IPS-15b (cell line): ENCODE results near the gene LIN28A.

Source experiments
- H3K27me3 ChIP-seq: one replicate; pipeline ENCODE4 v1.6.1; 2013; ENCODE audit warnings: low read length; ENCODE audit not compliant: control insufficient read depth, insufficient read depth
- H3K36me3 ChIP-seq: one replicate; pipeline ENCODE4 v1.6.1; 2013; ENCODE audit warnings: low read length; ENCODE audit not compliant: control insufficient read depth, insufficient read depth
- H3K4me1 ChIP-seq: one replicate; pipeline ENCODE4 v1.6.1; 2013; ENCODE audit warnings: mild to moderate bottlenecking, low read length; ENCODE audit not compliant: control insufficient read depth, insufficient read depth
- H3K4me3 ChIP-seq: one replicate; pipeline ENCODE4 v1.5.1; 2013; ENCODE audit warnings: low read depth, low read length
- H3K9ac ChIP-seq: one replicate; pipeline ENCODE4 v1.6.1; 2013; ENCODE audit warnings: low read depth, mild to moderate bottlenecking, low read length
- H3K9me3 ChIP-seq: one replicate; pipeline ENCODE4 v1.6.1; 2013; ENCODE audit warnings: mild to moderate bottlenecking, low read length; ENCODE audit not compliant: control insufficient read depth, insufficient read depth

The LIN28A gene

GRCh38 chr1:26391450-26391849 is 19.2 kb upstream of the LIN28A start:
- H3K9ac ChIP-seq = no peak overlapping the region
- no peaks in the 10 kb centered on the region for H3K9me3 ChIP-seq
- H3K27me3 ChIP-seq = no peaks in the 10 kb centered on the region
- H3K4me3 ChIP-seq = no peak overlapping the region
- H3K4me1 ChIP-seq = peaks cover 7% of the 10 kb centered on the region
- H3K36me3 ChIP-seq = no peaks in the 10 kb centered on the region

DNA sequence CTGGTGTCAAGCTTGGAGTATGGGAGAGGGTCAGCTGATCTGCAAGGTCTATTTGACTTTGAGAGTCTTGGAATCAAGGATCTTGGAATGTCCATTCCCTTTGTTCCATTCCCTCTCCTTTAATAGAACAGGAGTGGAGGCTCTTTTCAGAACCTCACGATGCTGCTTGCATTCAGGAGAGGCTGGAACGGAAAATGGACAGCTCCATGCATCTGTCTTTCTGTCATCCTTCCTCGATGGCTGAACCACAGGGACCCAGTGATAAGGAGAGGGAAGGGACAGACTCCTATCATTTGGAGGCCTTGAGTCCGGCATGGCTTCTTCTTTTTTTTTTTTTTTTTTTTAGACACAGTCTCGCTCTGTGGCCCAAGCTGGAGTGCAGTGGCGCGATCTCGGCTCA is 14.9 kb upstream of the LIN28A start:
- H3K4me1 ChIP-seq = peaks cover 7% of the 10 kb centered on the region
- H3K9ac ChIP-seq = no peak overlapping the region
- no peaks in the 10 kb centered on the region for H3K9me3 ChIP-seq
- H3K27me3 ChIP-seq = no peaks in the 10 kb centered on the region
- H3K36me3 ChIP-seq = no peaks in the 10 kb centered on the region
- no peak overlapping the region for H3K4me3 ChIP-seq

DNA sequence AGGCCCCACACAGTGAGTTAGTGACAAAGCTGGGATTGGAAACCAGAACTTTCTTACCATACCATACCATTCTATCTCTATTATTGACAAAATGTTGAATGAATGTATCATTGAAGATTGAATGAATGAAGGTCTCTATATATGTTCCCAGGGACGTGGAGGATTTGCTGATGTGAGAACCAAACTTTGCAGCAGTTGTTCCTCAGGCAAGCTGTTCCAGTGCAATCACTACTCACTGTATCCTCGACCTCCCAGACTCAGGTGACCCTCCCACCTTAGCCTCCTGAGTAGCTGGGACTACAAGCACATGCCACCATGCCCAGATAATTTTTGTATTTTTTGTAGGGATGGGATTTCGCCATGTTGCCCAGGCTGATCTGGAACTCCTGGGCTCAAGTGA is 11.6 kb upstream of the LIN28A start:
- Histone ChIP-seq H3K27me3 (no peaks in the 10 kb centered on the region), H3K4me3 (no peak overlapping the region), H3K9ac (no peak overlapping the region), H3K4me1 (no peaks in the 10 kb centered on the region), H3K36me3 (no peaks in the 10 kb centered on the region), H3K9me3 (no peaks in the 10 kb centered on the region)

- Histone ChIP-seq H3K9me3 (no peaks in the 10 kb centered on the region), H3K4me1 (no peaks in the 10 kb centered on the region), H3K36me3 (no peaks in the 10 kb centered on the region), H3K4me3 (no peak overlapping the region), H3K9ac (no peak overlapping the region), H3K27me3 (no peaks in the 10 kb centered on the region)
Observed at GRCh38 chr1:26401891-26402290, 8.7 kb upstream of the LIN28A start.

DNA sequence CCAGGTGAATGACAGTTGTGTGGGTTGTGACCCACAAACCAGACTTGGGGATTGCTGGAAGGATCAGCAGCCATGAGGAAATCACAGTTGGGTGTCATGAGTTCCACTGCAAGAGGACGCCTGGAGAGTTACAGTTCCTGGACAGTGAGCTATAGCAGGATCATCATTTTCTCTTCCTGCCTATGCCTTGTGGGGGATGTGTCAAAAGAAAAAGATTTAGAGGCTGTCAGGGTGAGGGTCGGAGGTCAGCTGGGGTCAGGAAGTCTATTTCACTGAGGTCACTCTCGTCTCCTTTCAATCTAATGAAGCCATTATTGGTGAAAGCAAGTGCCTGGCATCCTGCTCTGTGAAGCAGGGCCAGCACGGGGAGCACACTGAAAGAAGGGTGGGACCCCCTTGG is 7.0 kb upstream of the LIN28A start:
- Histone ChIP-seq H3K36me3 (no peaks in the 10 kb centered on the region), H3K27me3 (no peaks in the 10 kb centered on the region), H3K4me3 (no peak overlapping the region), H3K9me3 (no peaks in the 10 kb centered on the region), H3K4me1 (no peaks in the 10 kb centered on the region), H3K9ac (no peak overlapping the region)

- H3K9ac ChIP-seq = no peak overlapping the region
- H3K9me3 ChIP-seq = no peaks in the 10 kb centered on the region
- H3K4me3 ChIP-seq = no peak overlapping the region
- no peaks in the 10 kb centered on the region for H3K27me3 ChIP-seq
- H3K4me1 ChIP-seq = peaks cover 2% of the 10 kb centered on the region
- H3K36me3 ChIP-seq = no peaks in the 10 kb centered on the region
Observed at GRCh38 chr1:26404641-26405040, 6.0 kb upstream of the LIN28A start.

DNA sequence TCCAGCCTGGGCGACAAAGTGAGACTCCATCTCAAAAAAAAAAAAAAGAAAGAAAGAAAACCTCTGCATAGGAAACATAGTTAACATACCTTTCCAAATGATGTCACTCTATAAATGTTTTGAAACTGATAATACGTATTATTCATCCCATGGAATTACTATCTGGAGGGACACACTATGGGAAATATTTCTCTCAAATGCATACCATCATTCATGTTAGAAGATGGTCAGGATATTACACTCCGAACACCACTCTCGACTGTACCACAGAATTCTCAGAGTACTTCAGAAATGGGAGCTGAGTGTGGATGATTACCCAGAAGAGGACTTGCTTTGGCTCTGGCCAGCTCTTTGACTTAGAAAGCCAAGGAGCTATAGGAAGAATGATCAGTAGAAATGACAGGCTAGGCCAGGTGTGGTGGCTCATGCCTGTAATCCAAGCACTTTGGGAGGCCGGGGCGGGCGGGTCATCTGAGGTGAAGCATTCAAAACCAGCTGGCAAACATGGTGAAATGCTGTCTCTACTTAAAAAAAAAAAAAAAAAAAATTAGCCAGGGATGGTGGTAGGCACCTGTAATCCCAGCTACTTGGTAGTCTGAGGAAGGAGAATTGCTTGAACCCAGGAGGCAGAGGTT is 5.2 kb upstream of the LIN28A start:
- no peaks in the 10 kb centered on the region for H3K36me3 ChIP-seq
- no peaks in the 10 kb centered on the region for H3K9me3 ChIP-seq
- H3K9ac ChIP-seq = no peak overlapping the region
- H3K4me3 ChIP-seq = no peak overlapping the region
- no peaks in the 10 kb centered on the region for H3K27me3 ChIP-seq
- peaks cover 4% of the 10 kb centered on the region for H3K4me1 ChIP-seq

GRCh38 chr1:26408604-26409003 is 2.0 kb upstream of the LIN28A start:
- Histone ChIP-seq H3K9me3 (no peaks in the 10 kb centered on the region), H3K4me3 (peak overlapping the region; percentile 84), H3K36me3 (peaks cover 20% of the 10 kb centered on the region), H3K9ac (no peak overlapping the region), H3K4me1 (peaks cover 9% of the 10 kb centered on the region), H3K27me3 (no peaks in the 10 kb centered on the region)

GRCh38 chr1:26409191-26409807 is 1.3 kb upstream of the LIN28A start:
- Histone ChIP-seq H3K4me3 (peak overlapping the region; percentile 84), H3K4me1 (peaks cover 10% of the 10 kb centered on the region), H3K27me3 (no peaks in the 10 kb centered on the region), H3K36me3 (peaks cover 20% of the 10 kb centered on the region), H3K9ac (peak overlapping the region; percentile 85), H3K9me3 (no peaks in the 10 kb centered on the region)

DNA sequence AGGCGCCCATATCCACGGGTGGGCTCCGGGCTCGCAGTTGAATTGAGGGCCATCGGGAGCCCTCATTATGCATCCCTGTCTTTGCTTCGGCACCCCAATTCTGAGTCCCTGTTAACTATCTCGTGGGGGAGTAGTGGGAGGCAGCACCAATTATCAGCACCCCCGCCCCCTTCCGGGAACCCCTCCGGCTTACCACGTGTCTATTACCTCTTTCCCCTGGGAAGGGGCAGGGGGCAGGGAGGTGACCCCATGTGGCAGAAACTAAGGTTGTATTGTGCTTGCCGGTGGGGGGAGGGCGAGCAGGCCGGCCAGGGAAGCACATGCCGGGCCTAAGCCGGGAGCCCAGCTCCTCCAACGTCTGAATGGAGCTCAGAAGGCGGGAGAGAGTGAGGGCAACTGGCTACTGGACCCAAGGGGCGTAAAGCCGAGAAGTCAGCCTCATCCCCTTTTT is 1.0 kb downstream of the LIN28A start:
- Histone ChIP-seq H3K4me1 (peaks cover 21% of the 10 kb centered on the region), H3K36me3 (peaks cover 23% of the 10 kb centered on the region), H3K9me3 (no peaks in the 10 kb centered on the region), H3K9ac (peak overlapping the region; percentile 100), H3K27me3 (no peaks in the 10 kb centered on the region), H3K4me3 (peak overlapping the region; percentile 99)

GRCh38 chr1:26412180-26412840 is 1.7 kb downstream of the LIN28A start:
- peaks cover 25% of the 10 kb centered on the region for H3K36me3 ChIP-seq
- peak overlapping the region; percentile 99 for H3K4me3 ChIP-seq

GRCh38 chr1:26413031-26413430 is 2.4 kb downstream of the LIN28A start:
- Histone ChIP-seq H3K36me3 (peaks cover 30% of the 10 kb centered on the region), H3K4me1 (peaks cover 28% of the 10 kb centered on the region), H3K9me3 (no peaks in the 10 kb centered on the region), H3K9ac (peak overlapping the region; percentile 73), H3K27me3 (no peaks in the 10 kb centered on the region), H3K4me3 (peak overlapping the region; percentile 99)

More at GRCh38 chr1:26412180-26412840, 1.7 kb downstream of the LIN28A start:
- H3K9ac ChIP-seq = peak overlapping the region; percentile 100
- no peaks in the 10 kb centered on the region for H3K27me3 ChIP-seq
- peaks cover 23% of the 10 kb centered on the region for H3K4me1 ChIP-seq
- H3K9me3 ChIP-seq = no peaks in the 10 kb centered on the region
